MCF 10A (cell line): Measurements from ENCODE around the gene PRAMEF12. TPM values are rescaled to one million over a fixed set of nuclear protein-coding genes. Genes with fewer than 3 reads are reported as not detected.
"Not testable (repeated sequence)": the region's sequence is repeated elsewhere in the genome, so short reads cannot be mapped to it uniquely, and the experiment has no call there.

Source experiments
- Bru-seq: library from RNA; stranded (reverse); fragments of 400-500 nt; gene quantifications from one replicate; lab custom pipeline; 2021; lab: Mats Ljungman, UMichigan
- BruChase-seq, 2 experiments: library from RNA; stranded (reverse); fragments of 400-500 nt; gene quantifications; one replicate each; lab custom pipeline; 2021; lab: Mats Ljungman, UMichigan
- BruUV-seq: library from RNA; stranded (reverse); fragments of 400-500 nt; replicated peaks from 2 replicates; lab custom pipeline; 2021; lab: Mats Ljungman, UMichigan
- CTCF ChIA-PET: fragments of 300-600 bp; sonication (Branson Sonifier 250); formaldehyde crosslinking; extraction: SDS; loops from one replicate; lab custom pipeline; 2021; ENCODE audit warnings: antibody characterized with exemption, inconsistent platforms; lab: Yijun Ruan, JAX
- POLR2A ChIA-PET: fragments of 300-600, 350-650 bp; sonication (Branson Sonifier 250); formaldehyde crosslinking; extraction: SDS; loops from one replicate; lab custom pipeline; 2020; ENCODE audit warnings: antibody characterized with exemption, inconsistent platforms; lab: Yijun Ruan, JAX
- DNase-seq: peaks from one replicate; pipeline ENCODE4 v3.0.0-alpha.2; 2018; ENCODE audit not compliant: unreplicated experiment
- H3K27ac Mint-ChIP-seq: one replicate; pipeline ENCODE4 v1.8.0; 2022; ENCODE audit warnings: mild to moderate bottlenecking, low read depth, mixed read lengths; ENCODE audit not compliant: unreplicated experiment
- H3K27me3 Mint-ChIP-seq: one replicate; pipeline ENCODE4 v1.8.0; 2022; ENCODE audit warnings: mixed read lengths; ENCODE audit not compliant: insufficient read depth, unreplicated experiment
- H3K36me3 Mint-ChIP-seq: one replicate; pipeline ENCODE4 v1.8.0; 2022; ENCODE audit warnings: mild to moderate bottlenecking, moderate library complexity, mixed read lengths; ENCODE audit not compliant: insufficient read depth, unreplicated experiment
- H3K4me1 Mint-ChIP-seq: one replicate; pipeline ENCODE4 v1.8.0; 2022; ENCODE audit warnings: mixed read lengths; ENCODE audit not compliant: insufficient read depth, unreplicated experiment
- H3K4me3 Mint-ChIP-seq: one replicate; pipeline ENCODE4 v1.8.0; 2022; ENCODE audit warnings: mild to moderate bottlenecking, moderate library complexity, mixed read lengths; ENCODE audit not compliant: unreplicated experiment
- H3K9me3 Mint-ChIP-seq: one replicate; pipeline ENCODE4 v1.8.0; 2022; ENCODE audit warnings: mixed read lengths; ENCODE audit not compliant: unreplicated experiment
- CTCF ChIP-seq: fragments of 200-600 bp; IDR thresholded peaks from one replicate; pipeline ENCODE4 v1.8.0; 2022; ENCODE audit warnings: antibody characterized with exemption, mild to moderate bottlenecking; ENCODE audit not compliant: unreplicated experiment
- intact Hi-C: fragments of 100-400 bp; cut with micrococcal nuclease; formaldehyde crosslinking; loops from 2 replicates; pipeline ENCODE4 v1.14.1; 2022
- long read RNA-seq: library from polyadenylated mRNA; stranded (forward); transcript quantifications from one replicate; pipeline ENCODE4 v2.0.0, GENCODE V29; 2022
- total RNA-seq: library from RNA; stranded (reverse); gene quantifications from 2 replicates; pipeline ENCODE4 v1.2.3, GENCODE V29; 2022

PRAMEF12 gene
- total RNA-seq, result not detected in 2 replicates
- not detected for Bru-seq, nascent RNA
- not detected for BruChase-seq, experiment 1, labeled RNA remaining after a 6-hour chase
- not detected for BruChase-seq, experiment 2, labeled RNA remaining after a 2-hour chase
- long read RNA-seq, result 0 reads

- no peak within 1 kb of the TSS for H3K4me3 Mint-ChIP-seq
- H3K36me3 Mint-ChIP-seq, result no peaks in the 10 kb centered on the region
- DNase-seq, result no peak
- peaks cover 76% of the 10 kb centered on the region for H3K27me3 Mint-ChIP-seq
- no TSS peak for BruUV-seq
- ChIA-PET CTCF (no interaction called here), POLR2A (no interaction called here)
- no peak within 1 kb of the TSS for H3K27ac Mint-ChIP-seq
- intact Hi-C loops, result no loop called here
- no peaks in the 10 kb centered on the region for H3K9me3 Mint-ChIP-seq
- no peak for TF ChIP-seq CTCF
- no peaks in the 10 kb centered on the region for H3K4me1 Mint-ChIP-seq
Measured at GRCh38 chr1:12773438-12773837, at the start of gene PRAMEF12. TSS of gene PRAMEF12 (plus strand) at chr1:12773738. CDS start at chr1:12774868, 1,130 bp downstream.

- TF ChIP-seq CTCF, result no peak
- Mint-ChIP-seq H3K9me3 (no peaks in the 10 kb centered on the region), H3K36me3 (no peaks in the 10 kb centered on the region), H3K4me3 (no peak overlapping the region), H3K27ac (no peak overlapping the region), H3K4me1 (no peaks in the 10 kb centered on the region), H3K27me3 (peaks cover 54% of the 10 kb centered on the region)
- intact Hi-C loops, result no loop called here
- CTCF ChIA-PET, result no interaction called here
- DNase-seq, result no peak
- POLR2A ChIA-PET, result no interaction called here
- no TSS peak for BruUV-seq
Measured at GRCh38 chr1:12728391-12728790, 45.1 kb upstream of the PRAMEF12 start.

- intact Hi-C loops, result no loop called here
- Mint-ChIP-seq H3K9me3 (no peaks in the 10 kb centered on the region), H3K36me3 (no peaks in the 10 kb centered on the region), H3K4me1 (no peaks in the 10 kb centered on the region), H3K27ac (no peak overlapping the region), H3K4me3 (no peak overlapping the region), H3K27me3 (peaks cover 72% of the 10 kb centered on the region)
- no peak for DNase-seq
- CTCF ChIA-PET, result no interaction called here
- TF ChIP-seq CTCF, result no peak
- no TSS peak for BruUV-seq
- POLR2A ChIA-PET, result interaction anchor here (0.7 kb wide), 1 partner anchor 18 kb away, joined by 3 read pairs; no protein-coding TSS in a partner anchor
Measured at GRCh38 chr1:12730156-12730555, 43.4 kb upstream of the PRAMEF12 start.

GRCh38 chr1:12731084-12731483 is 42.5 kb upstream of the PRAMEF12 start:
- intact Hi-C loops, DNase-seq, H3K27ac Mint-ChIP-seq, BruUV-seq, H3K4me3 Mint-ChIP-seq, H3K4me1 Mint-ChIP-seq, CTCF ChIA-PET, H3K36me3 Mint-ChIP-seq, H3K9me3 Mint-ChIP-seq: not testable (repeated sequence)
- peaks cover 78% of the 10 kb centered on the region for H3K27me3 Mint-ChIP-seq
- POLR2A ChIA-PET, result interaction anchor here (0.6 kb wide), 1 partner anchor 673 kb away, joined by 3 read pairs; no protein-coding TSS in a partner anchor
